Measurements from ENCODE around the gene MIB1.
A peak's percentile ranks its signal among the peaks of the same experiment; 100 is the strongest.
"Not testable (repeated sequence)": the region's sequence is repeated elsewhere in the genome, so short reads cannot be mapped to it uniquely, and the experiment has no call there.

MIB1 gene

DNA sequence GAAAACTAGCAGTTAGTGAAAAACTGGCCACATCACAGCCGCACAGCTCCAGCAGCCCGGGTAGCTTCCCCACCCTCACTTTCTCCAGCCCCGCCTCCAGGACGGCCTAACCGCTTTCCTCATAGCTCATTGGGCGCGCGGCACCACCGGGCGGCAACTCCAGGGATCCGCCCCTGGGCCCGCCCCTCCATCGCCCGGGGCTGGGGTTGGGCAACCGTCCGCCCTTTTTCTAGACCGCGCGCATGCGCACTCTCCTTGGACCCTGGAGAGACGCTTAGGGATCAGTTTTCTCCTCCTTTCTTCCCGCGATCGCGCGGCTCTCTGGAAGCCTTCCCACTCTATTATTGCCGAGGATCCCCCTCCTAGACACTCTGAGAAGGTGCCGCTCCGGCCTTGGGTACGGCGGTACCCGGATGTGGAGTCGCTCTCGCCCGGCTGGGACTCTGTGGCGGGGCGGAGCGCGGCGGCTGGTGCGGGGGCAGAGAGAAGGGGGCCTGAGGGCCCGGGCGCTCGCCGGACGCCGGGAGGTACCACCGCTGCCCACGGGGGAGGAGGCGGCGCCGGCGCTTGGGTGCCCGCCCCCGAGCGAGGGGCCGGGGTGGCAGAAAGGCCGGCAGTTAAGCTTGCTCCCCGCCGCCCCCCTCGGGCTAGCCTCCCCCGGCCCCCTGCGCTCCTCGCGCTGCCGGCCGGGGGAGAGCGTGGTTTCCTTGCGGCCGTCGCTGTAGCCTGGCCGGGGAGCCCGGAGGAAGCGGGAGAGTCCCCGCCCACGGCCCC, at the start of gene MIB1:
TSS of gene MIB1 (plus strand) at position 255 of the 774 bp plus-strand sequence. CDS start 792 bp downstream, outside the sequence.
- DNase-seq = peak; percentile 97 to 98

DNA sequence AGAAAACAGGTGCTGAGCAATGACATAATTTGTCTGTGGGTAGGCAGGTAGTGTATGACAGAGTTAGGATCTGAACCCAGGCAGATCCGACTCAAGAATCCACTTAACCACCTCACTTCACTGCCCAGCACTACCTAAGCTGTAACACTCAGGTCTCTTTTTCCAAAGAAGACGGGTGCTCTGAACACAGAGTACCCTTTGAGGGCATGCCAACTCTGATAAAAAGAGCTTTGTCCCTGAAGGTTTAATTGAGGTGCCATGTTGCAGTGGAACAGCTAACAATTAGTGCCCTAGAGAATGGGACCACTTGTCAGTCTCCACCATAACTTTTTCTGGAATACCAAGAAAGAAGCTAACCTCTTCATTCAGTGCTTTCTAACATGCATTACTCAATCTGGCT, 47.3 kb upstream of the MIB1 start:
- DNase-seq = no peak

DNA sequence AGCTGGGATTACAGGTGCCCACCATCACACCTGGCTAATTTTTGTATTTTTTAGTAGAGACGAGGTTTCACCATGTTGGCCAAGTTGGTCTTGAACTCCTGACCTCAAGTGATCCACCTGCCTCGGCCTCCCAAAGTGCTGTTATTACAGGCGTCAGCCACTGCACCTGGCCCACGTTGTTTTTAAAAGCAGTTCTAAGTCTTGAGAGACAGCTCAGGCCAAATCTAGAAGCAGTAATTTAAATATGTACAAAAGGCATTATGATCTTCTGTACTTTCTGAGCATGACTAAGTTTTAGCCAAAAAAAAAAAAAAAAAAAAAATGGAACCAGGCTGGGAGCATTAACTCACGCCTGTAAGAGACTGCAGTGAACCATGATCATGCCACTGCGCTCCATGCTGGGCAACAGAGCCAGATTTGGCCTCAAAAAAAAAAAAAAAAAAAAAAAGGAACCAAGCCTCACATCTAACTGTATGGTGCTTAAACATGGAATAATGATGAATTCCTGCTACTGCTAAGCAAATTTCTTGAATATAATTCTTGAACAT, 40.0 kb upstream of the MIB1 start:
- DNase-seq = no peak

DNA sequence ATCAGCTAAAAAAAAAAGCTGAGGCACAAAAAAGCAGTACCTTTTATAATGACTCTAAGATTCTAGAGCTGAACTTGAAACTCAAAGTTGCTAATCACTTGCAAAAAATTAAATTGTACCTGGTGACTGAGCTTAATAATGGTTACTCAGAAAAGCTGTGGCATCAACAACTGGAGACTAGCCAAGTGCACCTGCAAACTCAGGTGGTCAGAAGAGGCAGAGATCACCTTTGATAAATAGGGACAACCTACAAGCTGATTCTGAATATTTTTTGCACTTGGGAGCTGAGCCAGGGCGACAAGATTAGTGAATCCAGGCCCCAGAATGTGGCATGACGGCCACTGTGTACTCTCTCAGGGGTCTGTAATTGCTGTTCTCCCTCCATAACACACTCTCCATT, 39.0 kb upstream of the MIB1 start:
- DNase-seq = no peak

DNA sequence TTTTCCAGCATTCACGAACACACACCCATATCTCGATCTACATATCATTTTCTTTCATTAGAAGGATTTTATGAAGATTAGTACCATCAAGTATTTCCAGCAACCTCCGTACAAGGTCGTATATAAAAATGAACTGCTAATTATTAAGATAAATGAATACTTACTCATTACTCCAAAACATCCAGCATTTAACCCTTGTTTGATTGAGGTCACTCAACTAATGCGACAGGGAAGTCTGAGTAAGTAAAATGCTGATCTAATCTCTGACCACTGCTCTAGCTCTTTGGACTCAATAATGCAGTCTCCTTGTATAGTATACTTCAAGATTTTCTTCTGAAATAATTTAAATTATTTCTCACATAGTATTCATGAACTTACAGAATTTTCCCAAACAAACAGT, 38.0 kb upstream of the MIB1 start:
- no peak for DNase-seq

DNA sequence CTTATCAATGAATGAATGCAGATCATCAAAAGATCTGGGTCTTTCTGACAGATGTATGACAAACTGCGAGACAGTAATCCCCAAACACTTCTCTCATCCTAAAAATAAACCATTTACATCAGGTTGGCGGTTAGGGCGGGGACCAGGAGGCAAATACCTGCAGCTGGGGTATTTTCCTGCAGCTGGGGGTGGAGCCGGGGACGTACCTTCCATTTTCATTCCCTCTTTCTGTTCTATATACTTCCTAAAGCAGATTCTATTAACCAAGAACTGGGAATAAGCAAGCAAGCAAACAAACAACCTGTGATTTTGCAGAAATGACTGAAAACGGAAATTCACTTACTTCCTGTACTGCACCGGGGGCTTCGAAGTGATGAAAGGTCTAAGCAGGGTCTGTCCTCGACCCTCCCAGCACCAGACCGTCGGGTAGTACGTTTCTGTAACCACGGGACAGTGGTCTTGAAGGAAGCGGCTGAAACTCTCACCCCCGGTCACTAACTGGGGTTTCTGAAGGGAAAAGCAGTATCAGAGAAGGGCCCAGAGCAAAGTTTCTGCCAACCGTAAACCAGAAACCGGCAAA, 37.3 kb upstream of the MIB1 start:
- DNase-seq = no peak

DNA sequence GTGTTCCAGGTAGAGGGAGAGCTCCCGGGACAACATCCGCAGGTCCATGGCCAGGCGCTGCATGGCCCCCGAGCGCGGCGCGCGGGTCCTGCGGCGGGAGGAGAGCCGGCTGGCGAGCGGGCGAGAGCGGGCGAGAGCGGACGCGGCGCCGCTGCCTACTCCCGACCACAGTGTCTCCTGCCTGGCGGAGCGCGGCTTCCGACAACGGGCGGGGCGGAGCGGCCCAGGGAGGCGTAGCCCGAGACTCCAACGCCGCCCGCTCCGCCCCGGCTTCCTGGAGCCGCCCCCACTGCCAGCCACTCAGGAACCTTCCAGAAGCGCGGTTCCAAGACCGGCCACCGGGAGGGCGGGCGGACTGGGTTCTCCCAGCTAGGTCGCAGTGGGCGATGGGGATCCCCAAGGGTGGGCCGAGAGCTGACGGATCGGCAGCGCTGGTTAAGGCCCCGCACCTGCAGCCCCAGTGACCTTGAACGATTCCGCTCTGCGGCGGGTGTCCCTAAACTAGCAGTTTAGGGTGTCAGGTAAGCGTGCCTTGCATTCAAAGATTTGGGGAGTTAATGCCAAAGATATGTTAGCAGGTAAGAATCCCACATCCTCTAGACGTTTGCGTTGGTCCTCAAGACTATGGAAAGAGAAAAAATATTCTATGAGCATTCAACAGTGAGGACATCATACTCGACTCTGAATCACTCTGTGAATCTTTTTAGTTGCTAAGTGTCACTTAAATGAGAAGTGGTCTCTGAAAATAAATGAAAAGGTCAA, 35.8 kb upstream of the MIB1 start, which contains the start of gene ABHD3:
TSS of gene ABHD3 (minus strand) at position 172 of the 762 bp plus-strand sequence. CDS start at position 63, 109 bp downstream.
- peak; percentile 86 to 88 for DNase-seq

DNA sequence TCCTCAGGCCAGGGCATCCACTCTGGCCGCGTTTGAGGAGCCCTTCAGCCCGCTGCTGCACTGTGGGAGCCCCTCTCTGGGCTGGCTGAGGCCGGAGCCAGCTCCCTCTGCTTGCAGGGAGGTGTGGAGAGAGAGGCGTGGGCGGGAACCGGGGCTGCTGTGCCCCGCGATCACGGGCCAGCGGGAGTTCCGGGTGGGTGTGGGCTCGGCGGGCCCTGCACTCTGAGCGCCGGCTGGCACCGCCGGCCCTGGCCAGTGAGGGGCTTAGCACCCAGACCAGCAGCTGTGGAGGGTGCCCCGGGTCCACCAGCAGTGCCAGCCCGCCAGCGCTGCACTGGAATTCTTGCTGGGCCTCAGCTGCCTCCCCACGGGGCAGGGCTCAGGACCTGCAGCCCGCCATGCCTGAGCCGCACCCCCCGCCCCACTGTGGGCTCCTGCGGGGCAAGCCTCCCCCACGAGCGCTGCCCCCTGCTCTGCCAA, 34.2 kb upstream of the MIB1 start:
- DNase-seq = no peak

DNA sequence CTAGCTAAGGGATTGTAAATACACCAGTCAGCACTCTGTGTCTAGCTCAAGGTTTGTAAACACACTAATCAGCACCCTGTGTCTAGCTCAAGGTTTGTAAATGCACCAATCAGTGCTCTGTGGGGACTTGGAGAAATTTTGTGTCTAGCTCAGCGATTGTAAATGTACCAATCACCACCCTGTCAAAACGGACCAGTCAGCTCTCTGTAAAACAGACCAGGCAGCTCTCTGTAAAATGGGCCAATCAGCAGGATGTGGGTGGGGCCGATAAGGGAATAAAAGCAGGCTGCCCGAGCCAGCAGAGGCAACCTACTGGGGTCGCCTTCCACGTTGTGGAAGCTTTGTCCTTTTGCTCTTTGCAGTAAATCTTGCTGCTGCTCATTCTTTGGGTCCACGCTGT, 33.5 kb upstream of the MIB1 start:
- not testable (repeated sequence) for DNase-seq

DNA sequence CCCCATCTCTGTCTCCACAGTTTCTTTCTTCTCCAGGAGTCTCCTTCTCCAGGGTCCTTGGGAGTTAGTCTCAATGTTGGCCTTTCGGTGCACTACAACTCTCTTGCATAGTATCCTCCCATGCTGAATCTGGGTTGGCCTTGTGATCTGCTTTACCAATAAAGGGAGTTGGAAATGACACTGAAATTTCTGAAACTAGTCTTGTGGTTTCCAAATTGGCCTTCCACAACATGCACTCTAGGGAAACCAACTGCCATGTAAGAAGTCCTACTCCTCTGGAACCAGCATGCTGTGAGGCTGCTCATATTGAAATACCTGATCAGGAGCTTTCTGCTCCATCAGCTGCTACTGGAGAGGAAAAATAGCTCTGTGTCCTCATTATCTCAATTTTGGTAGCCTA, 26.1 kb upstream of the MIB1 start:
- no peak for DNase-seq

DNA sequence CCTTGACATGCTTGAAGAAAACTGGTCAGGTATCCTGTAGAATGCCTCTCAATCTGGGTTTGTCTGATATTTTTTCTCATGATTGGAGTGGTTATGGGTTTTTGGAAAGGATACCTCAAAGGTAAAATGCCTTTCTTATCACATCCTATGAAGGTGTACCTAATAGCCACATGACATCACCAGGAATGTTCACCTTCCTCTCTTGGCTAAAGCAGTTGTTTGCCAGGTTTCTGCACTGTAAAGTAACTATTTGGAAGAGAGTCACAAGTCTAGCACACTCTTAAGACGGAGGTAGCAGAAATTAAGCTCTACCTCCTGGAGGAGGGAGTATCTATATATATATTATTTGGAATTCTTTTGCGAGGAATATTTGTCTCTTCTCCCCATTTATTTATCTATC, 17.9 kb upstream of the MIB1 start:
- DNase-seq = no peak

DNA sequence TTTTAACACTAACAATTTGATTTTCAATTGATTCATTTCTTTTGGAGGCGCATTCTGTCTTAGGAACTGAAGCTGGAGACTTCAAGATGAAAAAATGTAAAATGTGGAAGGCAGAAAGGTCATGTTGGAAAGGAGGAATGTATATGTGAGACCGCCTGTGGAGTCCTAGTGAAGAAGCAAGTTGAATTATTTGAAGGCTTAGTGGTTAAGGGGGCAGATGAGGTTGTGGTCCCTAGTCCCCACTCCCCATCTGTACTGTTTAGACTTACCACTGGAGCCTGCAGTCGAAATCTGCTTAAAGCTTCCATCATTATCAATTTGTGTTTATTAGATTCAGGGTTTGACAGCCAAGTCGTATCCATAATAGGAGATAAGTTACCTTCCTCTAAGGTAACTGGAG, 15.4 kb upstream of the MIB1 start:
- no peak for DNase-seq

DNA sequence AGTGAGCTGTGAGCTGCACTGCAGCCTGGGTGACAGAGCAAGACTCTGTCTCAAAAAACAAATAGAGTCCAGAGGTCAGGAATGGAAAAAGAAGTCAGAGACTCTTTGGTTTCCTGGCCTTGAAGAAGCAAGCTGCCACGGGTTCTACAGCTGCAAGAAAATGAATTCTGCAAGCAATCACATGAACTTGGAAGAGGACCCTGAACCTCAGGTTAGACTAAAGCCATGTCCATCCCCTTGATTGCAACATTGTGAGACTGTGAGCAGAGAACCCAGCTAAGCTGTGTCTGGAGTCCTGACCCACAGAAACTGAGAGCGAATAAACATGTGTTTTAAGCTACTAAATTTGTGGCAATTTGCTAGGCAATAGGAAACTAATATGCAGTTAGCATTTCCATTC, 12.9 kb upstream of the MIB1 start:
- DNase-seq = no peak

DNA sequence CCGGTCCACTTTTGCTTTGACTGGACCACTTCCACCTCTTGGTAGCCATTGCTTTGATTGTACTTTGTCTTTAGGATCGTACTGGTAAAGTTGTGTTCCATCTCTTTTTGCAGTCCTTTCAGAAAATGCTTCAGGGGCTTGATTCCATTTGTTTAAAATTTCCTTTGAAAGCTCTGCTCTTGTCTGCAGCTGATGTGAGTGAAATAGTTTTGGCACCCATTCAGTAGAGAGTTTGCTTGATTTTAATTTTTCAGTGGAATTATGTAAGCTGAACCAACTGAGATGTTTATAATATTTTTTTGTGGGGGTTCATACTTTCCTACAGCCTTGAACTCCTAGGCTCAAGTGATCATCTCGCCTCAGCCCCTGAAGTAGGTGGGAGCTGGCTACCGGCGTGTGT, 7.6 kb upstream of the MIB1 start:
- DNase-seq = no peak

DNA sequence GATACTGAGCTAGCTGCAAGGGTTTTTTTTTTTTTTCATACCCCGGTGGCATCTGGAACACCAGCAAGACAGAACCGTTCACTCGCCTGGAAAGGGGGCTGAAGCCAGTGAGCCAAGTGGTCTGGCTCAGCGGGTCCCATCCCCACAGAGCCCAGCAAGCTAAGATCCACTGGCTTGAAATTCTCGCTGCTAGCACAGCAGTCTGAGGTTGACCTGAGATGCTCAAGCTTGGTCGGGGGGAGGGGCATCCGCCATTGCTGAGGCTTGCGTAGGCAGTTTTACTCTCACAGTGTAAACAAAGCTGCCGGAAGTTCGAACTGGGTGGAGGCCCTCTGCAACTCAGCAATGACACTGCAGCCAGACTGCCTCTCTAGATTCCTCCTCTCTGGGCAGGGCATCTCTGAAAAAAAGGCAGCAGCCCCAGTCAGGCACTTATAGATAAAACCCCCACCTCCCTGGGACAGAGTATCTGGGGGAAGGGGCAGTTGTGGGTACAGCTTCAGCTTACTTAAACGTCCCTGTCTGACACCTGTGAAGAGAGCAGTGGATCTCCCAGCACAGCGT, 5.1 kb upstream of the MIB1 start:
- DNase-seq = peak; percentile 40 to 42

DNA sequence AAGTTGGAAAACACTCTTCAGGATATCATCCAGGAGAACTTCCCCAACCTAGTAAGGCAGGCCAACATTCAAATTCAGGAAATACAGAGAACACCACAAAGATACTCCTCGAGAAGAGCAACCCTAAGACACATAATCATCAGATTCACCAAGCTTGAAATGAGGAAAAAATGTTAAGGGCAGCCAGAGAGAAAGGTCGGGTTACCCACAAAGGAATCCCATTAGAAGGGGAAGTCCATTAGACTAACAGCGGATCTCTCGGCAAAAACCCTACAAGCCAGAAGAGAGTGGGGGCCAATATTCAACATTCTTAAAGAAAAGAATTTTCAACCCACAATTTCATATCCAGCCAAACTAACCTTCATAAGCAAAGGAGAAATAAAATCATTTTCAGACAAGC, 3.7 kb upstream of the MIB1 start:
- DNase-seq = not testable (repeated sequence)

DNA sequence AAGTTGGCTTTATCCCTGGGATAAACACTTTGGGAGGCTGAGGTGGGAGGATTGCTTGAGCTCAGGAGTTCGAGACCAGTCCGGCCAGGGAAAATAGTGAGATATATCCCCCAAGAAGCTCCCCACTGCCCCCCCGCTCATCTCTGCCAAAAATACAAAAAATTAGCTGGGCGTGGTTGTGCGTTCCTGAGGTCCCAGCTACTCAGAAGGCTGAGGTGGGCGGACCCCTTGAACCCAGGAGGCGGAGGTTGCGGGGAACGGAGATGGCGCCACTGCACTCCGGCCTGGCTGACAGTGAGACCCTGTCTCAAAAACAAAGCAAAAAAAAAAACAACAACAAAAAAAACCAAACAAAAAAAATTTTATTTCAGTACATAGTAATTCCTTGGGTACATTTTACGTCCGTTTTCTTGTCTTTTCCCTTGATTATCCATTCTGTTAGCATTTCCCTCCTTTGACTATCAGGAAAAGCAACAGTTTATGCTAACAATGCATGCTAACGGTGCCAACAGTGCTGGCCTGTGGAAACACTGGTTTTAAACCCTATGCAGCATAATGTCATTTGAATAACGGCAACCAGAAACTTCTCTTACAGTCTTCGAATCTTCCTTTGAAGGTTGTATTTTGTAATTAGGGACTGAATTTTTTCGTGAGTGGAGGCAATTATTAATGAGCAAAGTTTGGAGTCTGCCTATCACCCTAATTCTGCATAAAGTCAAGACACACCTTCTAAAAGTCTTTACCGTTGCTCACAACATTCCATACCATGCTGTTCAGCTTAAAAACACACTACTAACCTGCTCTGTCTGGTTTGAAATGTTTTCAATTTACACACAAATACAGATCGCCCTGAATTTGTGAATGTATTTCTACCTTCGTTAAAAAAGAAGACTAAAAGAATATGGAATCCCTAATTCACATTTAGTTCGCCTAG, 721 bp upstream of the MIB1 start:
- DNase-seq = no peak

DNA sequence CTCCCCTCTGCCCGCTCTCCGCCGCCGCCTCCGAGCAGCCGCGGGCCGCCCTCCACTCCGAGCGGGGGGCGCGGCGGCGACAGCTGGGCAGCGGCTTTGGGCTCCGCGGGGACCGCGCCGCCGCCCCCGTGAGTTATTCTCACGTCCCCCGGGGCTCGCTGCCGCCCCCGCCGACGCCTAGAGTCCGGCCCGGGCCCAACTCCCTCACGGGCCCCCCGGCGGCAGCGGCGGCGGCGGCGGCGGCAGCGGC, 645 bp downstream of the MIB1 start:
- no peak for DNase-seq

DNA sequence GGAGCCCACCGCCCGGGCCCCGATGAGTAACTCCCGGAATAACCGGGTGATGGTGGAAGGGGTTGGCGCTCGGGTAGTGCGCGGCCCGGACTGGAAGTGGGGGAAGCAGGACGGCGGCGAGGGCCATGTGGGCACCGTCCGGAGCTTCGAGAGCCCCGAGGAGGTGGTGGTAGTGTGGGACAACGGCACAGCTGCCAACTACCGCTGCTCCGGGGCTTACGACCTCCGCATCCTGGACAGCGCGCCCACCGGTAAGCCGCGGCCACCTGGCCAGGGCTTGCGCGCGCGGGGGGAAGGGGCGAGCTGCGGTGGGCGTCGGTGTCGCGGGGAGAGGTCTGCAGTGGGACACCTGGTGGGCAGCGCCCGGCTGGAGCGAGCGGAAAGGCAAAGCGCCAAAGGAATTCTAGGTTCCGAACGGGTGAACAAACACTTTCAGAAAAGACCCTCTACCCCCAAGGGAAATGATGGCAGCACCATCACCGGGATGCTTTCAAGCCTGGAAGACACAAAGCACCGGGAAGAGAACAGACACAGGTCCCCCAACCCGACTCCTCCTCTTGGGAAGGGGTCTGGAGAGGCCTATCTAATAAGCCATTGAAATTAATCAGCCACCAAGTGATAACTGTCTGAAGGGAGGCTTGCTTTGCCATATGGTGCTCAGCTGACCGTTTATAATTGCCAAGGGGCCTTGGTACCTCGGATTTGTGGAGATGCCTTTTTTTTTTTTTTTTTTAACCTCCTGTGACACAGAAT, 1.1 kb downstream of the MIB1 start:
- peak; percentile 8 to 13 for DNase-seq

DNA sequence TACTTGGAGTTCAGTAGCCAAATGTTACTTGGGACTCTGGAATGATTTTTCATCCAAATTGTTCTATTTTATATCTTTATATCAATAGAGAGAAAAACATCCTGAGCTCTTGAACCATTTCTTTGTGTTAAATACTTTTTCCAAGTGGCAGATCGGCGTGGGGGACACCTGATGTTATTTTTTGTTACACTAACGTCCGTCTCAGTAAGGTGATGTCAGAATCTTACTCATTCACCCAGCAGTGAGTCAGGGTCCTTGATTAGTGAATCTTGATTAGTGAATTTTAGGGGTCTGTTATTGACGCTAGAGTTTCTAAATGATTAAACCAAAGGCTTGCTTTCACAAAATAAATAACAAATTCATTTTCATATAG, 1.7 kb downstream of the MIB1 start:
- DNase-seq = no peak

DNA sequence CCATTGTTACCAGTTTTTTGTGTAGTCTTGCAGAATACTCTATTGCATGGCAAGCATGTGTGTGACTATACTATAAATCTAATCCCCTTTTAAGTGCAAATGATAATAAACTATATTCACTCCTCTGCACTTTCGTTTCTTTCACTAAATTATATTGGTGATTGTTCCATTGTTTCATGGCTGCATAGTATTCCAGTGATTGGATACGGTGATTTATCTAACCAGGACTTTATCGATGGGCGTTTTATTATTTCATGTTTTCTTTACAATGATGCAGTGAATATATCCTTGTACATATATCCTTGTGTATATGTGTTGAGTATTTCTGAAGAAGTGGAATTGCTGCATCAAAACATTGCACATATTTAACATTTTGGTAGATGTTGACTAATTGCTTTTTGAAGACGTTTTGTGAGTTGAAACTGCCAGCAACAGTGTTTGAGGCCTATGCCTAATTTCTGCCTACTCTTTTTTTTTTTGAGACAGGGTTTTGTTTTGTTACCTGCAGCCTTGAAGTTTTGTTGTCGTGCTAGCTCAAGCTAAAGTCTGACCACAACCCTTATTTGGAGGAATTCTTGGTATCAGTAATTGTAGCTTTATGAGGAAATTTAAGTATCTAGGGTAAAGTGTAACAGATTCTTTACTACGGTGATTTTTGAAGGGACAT, 2.7 kb downstream of the MIB1 start:
- no peak for DNase-seq

Data from activated CD4-positive, alpha-beta T cell treated with anti-CD3 and anti-CD28 coated beads, Interleukin-2, amount 50 U/mL, for 4 hours (primary cell).